PC-3 (cell line): ENCODE data around the gene PTPRD. TPM values are rescaled to one million over a fixed set of nuclear protein-coding genes. Genes with fewer than 3 reads are reported as not detected.

ENCODE experiments used
- ATAC-seq: fragments of 200-7000 bp; cut with Tn5 transposase; 2 replicates; pipeline ENCODE4 v1.9.1; 2020; ENCODE audit warnings: mild to moderate bottlenecking, moderate library complexity
- BruUV-seq: library from RNA; stranded (reverse); fragments of 400-500 nt; replicated peaks from 2 replicates; lab custom pipeline; 2021; lab: Mats Ljungman, UMichigan
- CTCF ChIA-PET: fragments of 300-600 bp; sonication (Branson Sonifier 250); formaldehyde crosslinking; loops from one replicate; lab custom pipeline; 2022; ENCODE audit warnings: antibody characterized with exemption; lab: Charles Lee
- POLR2A ChIA-PET: fragments of 300-600 bp; sonication (Branson Sonifier 250); formaldehyde crosslinking; loops from one replicate; lab custom pipeline; 2022; ENCODE audit warnings: antibody characterized with exemption; ENCODE audit not compliant: unreplicated experiment; lab: Charles Lee
- DNase-seq: peaks from one replicate; pipeline ENCODE4 v3.0.0-alpha.2; 2015
- H2AFZ ChIP-seq: fragments of 300-600 bp; sonication (generic); 2 replicates; pipeline ENCODE4 v1.6.0; 2016; ENCODE audit warnings: antibody characterized with exemption, low read length
- H3F3A ChIP-seq: fragments of 300-600 bp; sonication (generic); one replicate; pipeline ENCODE4 v1.6.0; 2017; ENCODE audit warnings: antibody characterized with exemption, low read length, control low read depth, mild to moderate bottlenecking; ENCODE audit not compliant: unreplicated experiment
- H3K27ac ChIP-seq: fragments of 300-600 bp; sonication (generic); 2 replicates; pipeline ENCODE4 v1.5.1; 2016; ENCODE audit warnings: mild to moderate bottlenecking, low read length
- H3K27me3 ChIP-seq: fragments of 300-600 bp; sonication (generic); 2 replicates; pipeline ENCODE4 v1.6.1; 2016; ENCODE audit warnings: low read length, mixed read lengths
- H3K36me3 ChIP-seq: fragments of 300-600 bp; sonication (generic); 2 replicates; pipeline ENCODE4 v1.6.1; 2016; ENCODE audit warnings: low read depth, mixed run types, low read length, mixed read lengths
- H3K4me1 ChIP-seq: fragments of 300-600 bp; sonication (generic); 2 replicates; pipeline ENCODE4 v1.5.1; 2016; ENCODE audit warnings: low read length; ENCODE audit not compliant: insufficient read depth
- H3K4me2 ChIP-seq: fragments of 300-600 bp; sonication (generic); 2 replicates; pipeline ENCODE4 v1.6.0; 2016; ENCODE audit warnings: low read length
- H3K4me3 ChIP-seq: fragments of 300-600 bp; sonication (generic); 2 replicates; pipeline ENCODE4 v1.5.1; 2016; ENCODE audit warnings: mild to moderate bottlenecking, low read length, mixed read lengths
- H3K79me2 ChIP-seq: fragments of 300-600 bp; sonication (generic); 2 replicates; pipeline ENCODE4 v1.6.1; 2017; ENCODE audit warnings: low read length, mixed read lengths
- H3K9ac ChIP-seq: fragments of 300-600 bp; sonication (generic); 2 replicates; pipeline ENCODE4 v1.6.0; 2016; ENCODE audit warnings: mild to moderate bottlenecking, low read length
- H3K9me2 ChIP-seq: fragments of 300-600 bp; sonication (generic); replicated peaks from 2 replicates; pipeline ENCODE4 v1.6.1; 2016; ENCODE audit warnings: mixed run types, low read length, mixed read lengths
- H3K9me3 ChIP-seq: fragments of 300-600 bp; sonication (generic); 2 replicates; pipeline ENCODE4 v1.6.1; 2016; ENCODE audit warnings: low read length, mixed read lengths
- H4K20me1 ChIP-seq: fragments of 300-600 bp; sonication (generic); 2 replicates; pipeline ENCODE4 v1.6.1; 2016; ENCODE audit warnings: low read length, mixed read lengths
- CTCF ChIP-seq: fragments of 300-600 bp; sonication (generic); conservative IDR thresholded peaks from 2 replicates; pipeline ENCODE4 v1.5.1; 2017; ENCODE audit warnings: antibody characterized with exemption, low read depth, mild to moderate bottlenecking, low read length
- EZH2 ChIP-seq: fragments of 300-600 bp; sonication (generic); IDR thresholded peaks from one replicate; pipeline ENCODE4 v1.6.1; 2017; ENCODE audit warnings: antibody characterized with exemption, mild to moderate bottlenecking, low read length; ENCODE audit not compliant: unreplicated experiment
- EZH2phosphoT487 ChIP-seq: fragments of 300-600 bp; sonication (generic); IDR thresholded peaks from 2 replicates; pipeline ENCODE4 v1.6.1; 2018; ENCODE audit warnings: mild to moderate bottlenecking, antibody characterized with exemption, low read length, borderline replicate concordance
- intact Hi-C: fragments of 100-400 bp; cut with micrococcal nuclease; formaldehyde crosslinking; loops from 2 replicates; pipeline ENCODE4 v1.9.0; 2023
- total RNA-seq: library from RNA; depleted of rRNA; stranded (reverse); fragments of >200 nt; gene quantifications from 2 replicates; pipeline ENCODE4 v1.2.3, GENCODE V29; 2014

PTPRD gene
- total RNA-seq, 1 experiment from 2014 or later = not detected

GRCh38 chr9:8685825-8686224 lies 1927.0 kb downstream of the PTPRD start:
- Histone ChIP-seq H3K9me2 (no peaks in the 10 kb centered on the region), H4K20me1 (no peaks in the 10 kb centered on the region), H2AFZ (no peak overlapping the region), H3F3A (no peaks in the 10 kb centered on the region), H3K4me3 (no peak overlapping the region), H3K27me3 (no peaks in the 10 kb centered on the region), H3K27ac (no peak overlapping the region), H3K9me3 (0 out of 2 replicates have a peak, but pooled peaks cover 3% of the 10 kb centered on the region), H3K4me2 (no peak overlapping the region), H3K36me3 (no peaks in the 10 kb centered on the region), H3K79me2 (no peaks in the 10 kb centered on the region), H3K4me1 (no peaks in the 10 kb centered on the region), H3K9ac (no peak overlapping the region)
- no peak for TF ChIP-seq EZH2phosphoT487
- no peak for TF ChIP-seq CTCF
- no peak for TF ChIP-seq EZH2
- ATAC-seq (no peak), DNase-seq (no peak)
- POLR2A ChIA-PET = no interaction called here
- BruUV-seq = no TSS peak
- CTCF ChIA-PET = no interaction called here
- intact Hi-C loops = no loop called here

- BruUV-seq = no TSS peak
- no peak for TF ChIP-seq CTCF
- no peak for TF ChIP-seq EZH2
- no peak for TF ChIP-seq EZH2phosphoT487
- Histone ChIP-seq H3K4me3 (no peak overlapping the region), H3K4me1 (no peaks in the 10 kb centered on the region), H3K9me2 (no peaks in the 10 kb centered on the region), H3K9ac (no peak overlapping the region), H3F3A (no peaks in the 10 kb centered on the region), H3K79me2 (no peaks in the 10 kb centered on the region), H3K36me3 (no peaks in the 10 kb centered on the region), H2AFZ (no peak overlapping the region), H3K27ac (no peak overlapping the region), H3K27me3 (no peaks in the 10 kb centered on the region), H3K9me3 (no peaks in the 10 kb centered on the region), H4K20me1 (no peaks in the 10 kb centered on the region), H3K4me2 (no peak overlapping the region)
- intact Hi-C loops = no loop called here
- POLR2A ChIA-PET = no interaction called here
- CTCF ChIA-PET = no interaction called here
- DNase-seq (no peak), ATAC-seq (no peak)
These were observed 1927.7 kb downstream of the PTPRD start for GRCh38 chr9:8684978-8685708.

GRCh38 chr9:8683496-8683895 lies 1929.3 kb downstream of the PTPRD start:
- ChIA-PET CTCF (no interaction called here), POLR2A (no interaction called here)
- TF ChIP-seq EZH2phosphoT487 = no peak
- no peak for TF ChIP-seq CTCF
- TF ChIP-seq EZH2 = no peak
- Histone ChIP-seq H3F3A (no peaks in the 10 kb centered on the region), H3K4me2 (no peak overlapping the region), H3K9me3 (no peaks in the 10 kb centered on the region), H3K27me3 (no peaks in the 10 kb centered on the region), H3K9ac (no peak overlapping the region), H3K36me3 (no peaks in the 10 kb centered on the region), H3K9me2 (no peaks in the 10 kb centered on the region), H4K20me1 (no peaks in the 10 kb centered on the region), H3K79me2 (no peaks in the 10 kb centered on the region), H3K4me3 (no peak overlapping the region), H3K27ac (no peak overlapping the region), H3K4me1 (no peaks in the 10 kb centered on the region), H2AFZ (no peak overlapping the region)
- BruUV-seq = no TSS peak
- DNase-seq = no peak
- ATAC-seq = no peak
- intact Hi-C loops = no loop called here
